H9 (cell line): ENCODE data around the gene ENDOV. TPM values are rescaled to one million over a fixed set of nuclear protein-coding genes. Genes with fewer than 3 reads are reported as not detected.

Experiments used
- DNase-seq: peaks from one replicate; pipeline ENCODE4 v3.0.0-alpha.2; 2017
- H2AFZ ChIP-seq: one replicate; pipeline ENCODE4 v1.6.1; 2013; ENCODE audit warnings: mild to moderate bottlenecking, low read length, control low read depth, moderate library complexity
- H2AK5ac ChIP-seq: 2 replicates; pipeline ENCODE4 v1.6.1; 2013; ENCODE audit warnings: low read length, control low read depth, mixed read lengths; ENCODE audit not compliant: insufficient read length
- H2BK120ac ChIP-seq: one replicate; pipeline ENCODE4 v1.6.1; 2013; ENCODE audit warnings: low read depth, mild to moderate bottlenecking, low read length, control low read depth, inconsistent platforms; ENCODE audit not compliant: poor library complexity, severe bottlenecking
- H2BK12ac ChIP-seq: 2 replicates; pipeline ENCODE4 v1.6.1; 2013; ENCODE audit warnings: low read length, control low read depth, mixed read lengths, low read depth; ENCODE audit not compliant: insufficient read length
- H2BK15ac ChIP-seq: 2 replicates; pipeline ENCODE4 v1.6.1; 2013; ENCODE audit warnings: low read depth, low read length, control low read depth
- H2BK20ac ChIP-seq: one replicate; pipeline ENCODE4 v1.6.1; 2013; ENCODE audit warnings: low read depth, mild to moderate bottlenecking, low read length, control low read depth, inconsistent platforms; ENCODE audit not compliant: poor library complexity, severe bottlenecking
- H2BK5ac ChIP-seq: 2 replicates; pipeline ENCODE4 v1.6.1; 2013; ENCODE audit warnings: low read length, control low read depth, mixed read lengths; ENCODE audit not compliant: insufficient read length
- H3K14ac ChIP-seq: 2 replicates; pipeline ENCODE4 v1.6.1; 2013; ENCODE audit warnings: low read length, control low read depth; ENCODE audit not compliant: insufficient read depth
- H3K18ac ChIP-seq: 2 replicates; pipeline ENCODE4 v1.6.1; 2013; ENCODE audit warnings: low read depth, mild to moderate bottlenecking, mixed read lengths, low read length, control low read depth; ENCODE audit not compliant: insufficient read length
- H3K23ac ChIP-seq: 2 replicates; pipeline ENCODE4 v1.6.1; 2013; ENCODE audit warnings: low read length, control low read depth, mixed read lengths, low read depth; ENCODE audit not compliant: insufficient read length
- H3K23me2 ChIP-seq: 2 replicates; pipeline ENCODE4 v1.6.1; 2013; ENCODE audit warnings: low read depth, mild to moderate bottlenecking, mixed read lengths, low read length, control low read depth; ENCODE audit not compliant: insufficient read length, poor library complexity, severe bottlenecking
- H3K27ac ChIP-seq: 2 replicates; pipeline ENCODE4 v1.5.1; 2013; ENCODE audit warnings: low read length, control low read depth, mixed read lengths, low read depth; ENCODE audit not compliant: insufficient read length
- H3K27me3 ChIP-seq: 2 replicates; pipeline ENCODE4 v1.6.1; 2013; ENCODE audit warnings: low read length, control low read depth, inconsistent platforms; ENCODE audit not compliant: insufficient read depth
- H3K4ac ChIP-seq: 2 replicates; pipeline ENCODE4 v1.6.1; 2013; ENCODE audit warnings: low read depth, mild to moderate bottlenecking, control low read depth, inconsistent platforms, low read length, moderate library complexity
- H3K4me1 ChIP-seq: 2 replicates; pipeline ENCODE4 v1.6.1; 2013; ENCODE audit warnings: low read length, control low read depth, inconsistent platforms; ENCODE audit not compliant: insufficient read depth
- H3K4me2 ChIP-seq: 2 replicates; pipeline ENCODE4 v1.6.1; 2013; ENCODE audit warnings: low read length, control low read depth, mixed read lengths; ENCODE audit not compliant: insufficient read length, insufficient read depth
- H3K56ac ChIP-seq: 2 replicates; pipeline ENCODE4 v1.6.1; 2013; ENCODE audit warnings: low read depth, mild to moderate bottlenecking, mixed read lengths, low read length, control low read depth; ENCODE audit not compliant: insufficient read length
- H3K79me1 ChIP-seq: 2 replicates; pipeline ENCODE4 v1.6.1; 2013; ENCODE audit warnings: low read depth, mild to moderate bottlenecking, moderate library complexity, low read length, control low read depth, inconsistent platforms; ENCODE audit not compliant: insufficient read depth, poor library complexity, severe bottlenecking
- H3K79me2 ChIP-seq: 2 replicates; pipeline ENCODE4 v1.6.1; 2013; ENCODE audit warnings: low read length, control low read depth, inconsistent platforms; ENCODE audit not compliant: insufficient read depth
- H3K9ac ChIP-seq: 2 replicates; pipeline ENCODE4 v1.6.1; 2013; ENCODE audit warnings: low read length, control low read depth, mixed read lengths; ENCODE audit not compliant: insufficient read length; ENCODE audit errors: extremely low read depth
- H3K9me3 ChIP-seq: one replicate; pipeline ENCODE4 v1.6.1; 2013; ENCODE audit warnings: low read depth, low read length, inconsistent platforms; ENCODE audit not compliant: control insufficient read depth
- H3T11ph ChIP-seq: one replicate; pipeline ENCODE4 v1.6.1; 2013; ENCODE audit warnings: mild to moderate bottlenecking, low read length, control low read depth, inconsistent platforms
- H4K20me1 ChIP-seq: one replicate; pipeline ENCODE4 v1.6.1; 2013; ENCODE audit not compliant: control insufficient read depth, insufficient read length, insufficient read depth
- H4K5ac ChIP-seq: 2 replicates; pipeline ENCODE4 v1.6.1; 2013; ENCODE audit warnings: low read depth, mild to moderate bottlenecking, mixed read lengths, low read length, control low read depth; ENCODE audit not compliant: insufficient read length
- H4K8ac ChIP-seq: replicated peaks from 2 replicates; pipeline ENCODE4 v1.6.1; 2013; ENCODE audit warnings: low read length, control low read depth, mixed read lengths, low read depth; ENCODE audit not compliant: insufficient read length
- H4K91ac ChIP-seq: 2 replicates; pipeline ENCODE4 v1.6.1; 2013; ENCODE audit warnings: low read depth, mild to moderate bottlenecking, moderate library complexity, mixed read lengths, low read length, control low read depth; ENCODE audit not compliant: insufficient read length
- H3K27ac Mint-ChIP-seq, 3 experiments: 2 replicates in 2 of 3; 3 replicates in 1 of 3; pipeline ENCODE4 v1.8.0; 2020 to 2021; ENCODE audit warnings: mixed read lengths in 3 of 3, mild to moderate bottlenecking in 1 of 3, moderate library complexity in 1 of 3
- H3K27me3 Mint-ChIP-seq: 2 replicates; pipeline ENCODE4 v1.8.0; 2021; ENCODE audit warnings: low read depth, mild to moderate bottlenecking, moderate library complexity, mixed read lengths
- H3K36me3 Mint-ChIP-seq, 3 experiments: 2 replicates in 2 of 3; 3 replicates in 1 of 3; pipeline ENCODE4 v1.8.0; 2020 to 2021; ENCODE audit warnings: low read depth in 3 of 3, mixed read lengths in 3 of 3; ENCODE audit not compliant: insufficient read depth in 1 of 3
- H3K4me1 Mint-ChIP-seq, 2 experiments: 2 replicates each; pipeline ENCODE4 v1.8.0; 2020; ENCODE audit warnings: mixed read lengths in 2 of 2
- H3K4me3 Mint-ChIP-seq, 2 experiments: 2 replicates in 1 of 2; 3 replicates in 1 of 2; pipeline ENCODE4 v1.8.0; 2020 to 2021; ENCODE audit warnings: mild to moderate bottlenecking in 2 of 2, mixed read lengths in 2 of 2, moderate library complexity in 1 of 2
- H3K9me3 Mint-ChIP-seq, 2 experiments: 2 replicates in 1 of 2; 3 replicates in 1 of 2; pipeline ENCODE4 v1.8.0; 2020; ENCODE audit warnings: mild to moderate bottlenecking in 2 of 2, mixed read lengths in 2 of 2, moderate library complexity in 1 of 2
- WGBS: extraction: QIAGEN DNeasy Blood & Tissue Kit; methylation state at CpG from one replicate; pipeline ENCODE4 v1.1.7; 2013; ENCODE audit warnings: missing lambda C conversion rate, low lambda C conversion rate, mixed read lengths; ENCODE audit not compliant: insufficient read length; ENCODE audit errors: extremely low coverage; 5-methylcytosine and 5-hydroxymethylcytosine counted together
- total RNA-seq: library from RNA; stranded (reverse); gene quantifications from 2 replicates; pipeline ENCODE4 v1.2.1, GENCODE V29; 2021
- TF ChIP-seq, protein P1 (sequence below): fragments of 200-600 bp; sonication (generic); conservative IDR thresholded peaks from 3 replicates; pipeline ENCODE4 v1.8.0; 2021; ENCODE audit warnings: antibody characterized with exemption, mild to moderate bottlenecking

The ENDOV gene
- total RNA-seq, 1 experiment from 2014 or later = 17.1 TPM

- Histone ChIP-seq H3K79me2 (no peaks in the 10 kb centered on the region), H3K27ac (no peak overlapping the region), H3K14ac (no peak overlapping the region), H3K79me1 (no peaks in the 10 kb centered on the region), H4K91ac (no peak overlapping the region), H2BK5ac (no peak overlapping the region), H2AK5ac (no peak overlapping the region), H2BK15ac (no peak overlapping the region), H2BK20ac (no peak overlapping the region), H4K20me1 (no peaks in the 10 kb centered on the region), H3K4me2 (no peak overlapping the region), H3K9me3 (no peaks in the 10 kb centered on the region), H2BK120ac (no peak overlapping the region), H3K9ac (no peak overlapping the region), H3K23ac (no peak overlapping the region), H2AFZ (no peak overlapping the region), H3T11ph (no peak overlapping the region), H3K4me1 (no peaks in the 10 kb centered on the region), H4K5ac (no peak overlapping the region), H4K8ac (no peak overlapping the region), H3K56ac (no peak overlapping the region), H3K23me2 (no peaks in the 10 kb centered on the region), H3K27me3 (peaks cover 44% of the 10 kb centered on the region), H3K4ac (no peak overlapping the region), H3K18ac (no peak overlapping the region), H2BK12ac (no peak overlapping the region)
- Mint-ChIP-seq H3K4me1 (peaks cover 8 to 40% of the 10 kb centered on the region in 2 experiments), H3K27ac (no peak overlapping the region), H3K4me3 (no peak overlapping the region), H3K9me3 (no peaks in the 10 kb centered on the region), H3K36me3 (peaks cover 0 to 41% (median 3%) of the 10 kb centered on the region in 3 experiments; a peak in 3 of 7 replicates), H3K27me3 (peaks cover 94% of the 10 kb centered on the region)
- TF ChIP-seq, protein P1, sequence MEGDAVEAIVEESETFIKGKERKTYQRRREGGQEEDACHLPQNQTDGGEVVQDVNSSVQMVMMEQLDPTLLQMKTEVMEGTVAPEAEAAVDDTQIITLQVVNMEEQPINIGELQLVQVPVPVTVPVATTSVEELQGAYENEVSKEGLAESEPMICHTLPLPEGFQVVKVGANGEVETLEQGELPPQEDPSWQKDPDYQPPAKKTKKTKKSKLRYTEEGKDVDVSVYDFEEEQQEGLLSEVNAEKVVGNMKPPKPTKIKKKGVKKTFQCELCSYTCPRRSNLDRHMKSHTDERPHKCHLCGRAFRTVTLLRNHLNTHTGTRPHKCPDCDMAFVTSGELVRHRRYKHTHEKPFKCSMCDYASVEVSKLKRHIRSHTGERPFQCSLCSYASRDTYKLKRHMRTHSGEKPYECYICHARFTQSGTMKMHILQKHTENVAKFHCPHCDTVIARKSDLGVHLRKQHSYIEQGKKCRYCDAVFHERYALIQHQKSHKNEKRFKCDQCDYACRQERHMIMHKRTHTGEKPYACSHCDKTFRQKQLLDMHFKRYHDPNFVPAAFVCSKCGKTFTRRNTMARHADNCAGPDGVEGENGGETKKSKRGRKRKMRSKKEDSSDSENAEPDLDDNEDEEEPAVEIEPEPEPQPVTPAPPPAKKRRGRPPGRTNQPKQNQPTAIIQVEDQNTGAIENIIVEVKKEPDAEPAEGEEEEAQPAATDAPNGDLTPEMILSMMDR = no peak
- WGBS = no CpG with 5 or more reads among the region's 8 CpGs
- no peak for DNase-seq
Measured at GRCh38 chr17:80471922-80472321, 57.0 kb downstream of the ENDOV start.
